Hepatocyte (in vitro differentiated cells): ENCODE results near the gene SNPH. TPM values are rescaled to one million over a fixed set of nuclear protein-coding genes. Genes with fewer than 3 reads are reported as not detected.

Experiments used
- DNase-seq: peaks from one replicate; pipeline ENCODE4 v3.0.0-alpha.2; 2016; ENCODE audit warnings: low spot score
- H2AFZ ChIP-seq: fragments of 200-600 bp; sonication (generic); 2 replicates; pipeline ENCODE4 v1.6.0; 2016; ENCODE audit warnings: antibody characterized with exemption, mild to moderate bottlenecking
- H3K27ac ChIP-seq: fragments of 200-600 bp; sonication (generic); 2 replicates; pipeline ENCODE4 v1.5.1; 2016; ENCODE audit warnings: mild to moderate bottlenecking
- H3K27me3 ChIP-seq: fragments of 200-600 bp; sonication (generic); 2 replicates; pipeline ENCODE4 v1.6.1; 2016
- H3K36me3 ChIP-seq: fragments of 200-600 bp; sonication (generic); replicated peaks from 2 replicates; pipeline ENCODE4 v1.5.1; 2016; ENCODE audit warnings: low read depth; ENCODE audit not compliant: insufficient read depth
- H3K4me1 ChIP-seq: fragments of 200-600 bp; sonication (generic); 2 replicates; pipeline ENCODE4 v1.5.1; 2016; ENCODE audit warnings: mild to moderate bottlenecking, moderate library complexity; ENCODE audit not compliant: insufficient read depth
- H3K4me2 ChIP-seq: fragments of 200-600 bp; sonication (generic); 2 replicates; pipeline ENCODE4 v1.6.0; 2016
- H3K4me3 ChIP-seq: fragments of 200-600 bp; sonication (generic); 2 replicates; pipeline ENCODE4 v1.5.1; 2016; ENCODE audit warnings: mild to moderate bottlenecking
- H3K79me2 ChIP-seq: fragments of 200-600 bp; sonication (generic); 2 replicates; pipeline ENCODE4 v1.6.0; 2017; ENCODE audit warnings: mild to moderate bottlenecking
- H3K9me2 ChIP-seq: fragments of 200-600 bp; sonication (generic); replicated peaks from 2 replicates; pipeline ENCODE4 v1.6.0; 2017; ENCODE audit warnings: mild to moderate bottlenecking; ENCODE audit not compliant: insufficient read depth
- H3K9me3 ChIP-seq: fragments of 200-600 bp; sonication (generic); 2 replicates; pipeline ENCODE4 v1.5.1; 2016; ENCODE audit warnings: low read depth, mild to moderate bottlenecking
- H4K20me1 ChIP-seq: fragments of 200-600 bp; sonication (generic); 2 replicates; pipeline ENCODE4 v1.6.0; 2016; ENCODE audit warnings: mild to moderate bottlenecking; ENCODE audit not compliant: insufficient read depth, poor library complexity, severe bottlenecking
- EZH2 ChIP-seq: fragments of 200-600 bp; sonication (generic); IDR thresholded peaks from 2 replicates; pipeline ENCODE4 v1.6.1; 2016; ENCODE audit warnings: antibody characterized with exemption, mild to moderate bottlenecking, borderline replicate concordance
- EZH2phosphoT487 ChIP-seq: fragments of 200-600 bp; sonication (generic); IDR thresholded peaks from one replicate; pipeline ENCODE4 v1.6.1; 2018; ENCODE audit warnings: antibody characterized with exemption, mild to moderate bottlenecking, low read depth, moderate library complexity; ENCODE audit not compliant: unreplicated experiment, severe bottlenecking
- WGBS: methylation state at CpG from one replicate; pipeline ENCODE4 v1.1.6; 2016; ENCODE audit warnings: low lambda C conversion rate; ENCODE audit errors: missing lambda C conversion rate; 5-methylcytosine and 5-hydroxymethylcytosine counted together
- polyA plus RNA-seq: library from polyadenylated mRNA; unstranded; fragments of >200 nt; fragmentation: Nextera tagmentation; extraction: Ambion mirVana; gene quantifications from 2 replicates; pipeline ENCODE4 v1.2.1, GENCODE V29; 2016
- total RNA-seq: library from RNA; depleted of rRNA; stranded (reverse); fragments of >200 nt; gene quantifications from 2 replicates; pipeline ENCODE4 v1.2.3, GENCODE V29; 2014
- TF ChIP-seq, protein P1 (sequence below): fragments of 200-600 bp; sonication (generic); IDR thresholded peaks from 2 replicates; pipeline ENCODE4 v1.5.1; 2016; ENCODE audit warnings: antibody characterized with exemption, mild to moderate bottlenecking; ENCODE audit not compliant: poor library complexity

Gene SNPH
- total and polyA plus RNA-seq, 2 experiments from 2014 or later, result 2.3 to 3.7 TPM

DNA sequence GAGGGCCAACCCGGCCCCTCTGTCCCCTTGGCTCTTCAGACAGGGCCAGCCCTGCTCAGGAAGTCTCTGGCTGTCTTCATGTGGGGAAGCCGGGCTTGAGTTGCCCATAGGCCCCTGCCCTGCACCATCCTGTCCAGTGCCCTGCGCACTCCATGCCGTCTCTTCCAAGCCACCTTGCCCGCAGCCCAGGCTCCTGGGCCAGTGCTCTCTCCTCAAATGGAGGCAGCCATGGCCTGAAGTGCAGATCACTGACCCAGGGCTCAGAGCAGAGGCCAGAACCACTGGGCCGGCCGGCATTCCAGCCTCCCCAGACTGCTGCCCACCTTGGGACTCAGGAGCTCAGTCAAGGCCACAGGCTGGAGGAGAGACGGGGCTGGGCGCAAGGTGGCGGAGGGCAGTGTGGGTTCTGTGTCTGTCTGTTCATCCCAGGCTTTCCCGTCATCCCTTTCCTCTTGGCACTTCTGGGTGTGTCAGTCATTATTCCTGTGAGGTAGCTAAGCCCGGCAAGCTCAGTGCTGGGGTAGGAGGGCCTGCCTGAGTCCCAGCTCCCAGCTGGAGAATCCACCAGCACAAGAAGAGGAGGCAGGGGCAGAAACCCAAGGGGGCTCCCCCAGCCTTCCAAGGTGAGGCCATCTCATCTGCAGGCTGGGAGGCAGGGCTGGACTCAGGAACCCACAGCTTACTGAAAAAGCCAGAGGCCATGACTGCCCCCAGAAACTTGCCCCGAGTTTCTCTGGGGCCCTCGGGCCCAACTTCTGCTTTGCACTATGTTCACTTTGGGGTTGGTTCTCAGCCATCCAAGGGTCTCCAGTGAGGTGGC lies 40.4 kb downstream of the SNPH start:
- H2AFZ ChIP-seq, result no peak overlapping the region
- no peak overlapping the region for H3K4me2 ChIP-seq
- no peaks in the 10 kb centered on the region for H3K36me3 ChIP-seq
- WGBS, result 91% methylated on average over 14 of the region's 14 CpGs
- H4K20me1 ChIP-seq, result no peaks in the 10 kb centered on the region
- H3K27ac ChIP-seq, result no peak overlapping the region
- H3K9me2 ChIP-seq, result no peaks in the 10 kb centered on the region
- TF ChIP-seq EZH2phosphoT487, result no peak
- TF ChIP-seq EZH2, result no peak
- TF ChIP-seq, protein P1, sequence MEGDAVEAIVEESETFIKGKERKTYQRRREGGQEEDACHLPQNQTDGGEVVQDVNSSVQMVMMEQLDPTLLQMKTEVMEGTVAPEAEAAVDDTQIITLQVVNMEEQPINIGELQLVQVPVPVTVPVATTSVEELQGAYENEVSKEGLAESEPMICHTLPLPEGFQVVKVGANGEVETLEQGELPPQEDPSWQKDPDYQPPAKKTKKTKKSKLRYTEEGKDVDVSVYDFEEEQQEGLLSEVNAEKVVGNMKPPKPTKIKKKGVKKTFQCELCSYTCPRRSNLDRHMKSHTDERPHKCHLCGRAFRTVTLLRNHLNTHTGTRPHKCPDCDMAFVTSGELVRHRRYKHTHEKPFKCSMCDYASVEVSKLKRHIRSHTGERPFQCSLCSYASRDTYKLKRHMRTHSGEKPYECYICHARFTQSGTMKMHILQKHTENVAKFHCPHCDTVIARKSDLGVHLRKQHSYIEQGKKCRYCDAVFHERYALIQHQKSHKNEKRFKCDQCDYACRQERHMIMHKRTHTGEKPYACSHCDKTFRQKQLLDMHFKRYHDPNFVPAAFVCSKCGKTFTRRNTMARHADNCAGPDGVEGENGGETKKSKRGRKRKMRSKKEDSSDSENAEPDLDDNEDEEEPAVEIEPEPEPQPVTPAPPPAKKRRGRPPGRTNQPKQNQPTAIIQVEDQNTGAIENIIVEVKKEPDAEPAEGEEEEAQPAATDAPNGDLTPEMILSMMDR, result no peak
- H3K79me2 ChIP-seq, result no peaks in the 10 kb centered on the region
- H3K4me1 ChIP-seq, result no peaks in the 10 kb centered on the region
- no peak for DNase-seq
- H3K9me3 ChIP-seq, result no peaks in the 10 kb centered on the region
- no peak overlapping the region for H3K4me3 ChIP-seq
- H3K27me3 ChIP-seq, result no peaks in the 10 kb centered on the region

DNA sequence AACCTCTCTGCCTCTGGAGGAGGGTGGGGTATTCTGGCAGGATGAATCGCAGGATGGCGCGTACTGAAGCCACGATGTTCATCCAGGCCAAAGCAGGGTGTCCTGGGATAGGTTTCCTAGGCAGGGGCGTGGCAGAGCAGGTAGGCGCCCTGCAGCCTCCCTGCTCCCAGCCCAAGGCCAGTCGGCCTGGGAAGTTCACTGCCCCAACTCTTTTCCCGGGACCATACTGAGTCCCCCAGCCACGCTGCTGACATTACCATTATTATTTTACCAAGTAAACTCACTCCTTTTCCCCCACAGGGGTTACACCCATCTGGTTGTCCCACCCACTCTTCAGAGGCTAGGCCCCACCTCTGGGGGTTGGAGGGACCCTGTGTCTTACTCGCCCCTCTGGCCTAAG lies 41.1 kb downstream of the SNPH start:
- no peaks in the 10 kb centered on the region for H4K20me1 ChIP-seq
- 94% methylated on average over 10 of the region's 10 CpGs for WGBS
- H3K4me1 ChIP-seq, result no peaks in the 10 kb centered on the region
- no peaks in the 10 kb centered on the region for H3K9me2 ChIP-seq
- H3K36me3 ChIP-seq, result no peaks in the 10 kb centered on the region
- H2AFZ ChIP-seq, result no peak overlapping the region
- TF ChIP-seq EZH2phosphoT487 (no peak), EZH2 (no peak)
- TF ChIP-seq, protein P1, result no peak
- no peaks in the 10 kb centered on the region for H3K9me3 ChIP-seq
- no peak overlapping the region for H3K4me2 ChIP-seq
- no peak for DNase-seq
- H3K27ac ChIP-seq, result no peak overlapping the region
- no peaks in the 10 kb centered on the region for H3K79me2 ChIP-seq
- no peaks in the 10 kb centered on the region for H3K27me3 ChIP-seq
- no peak overlapping the region for H3K4me3 ChIP-seq

DNA sequence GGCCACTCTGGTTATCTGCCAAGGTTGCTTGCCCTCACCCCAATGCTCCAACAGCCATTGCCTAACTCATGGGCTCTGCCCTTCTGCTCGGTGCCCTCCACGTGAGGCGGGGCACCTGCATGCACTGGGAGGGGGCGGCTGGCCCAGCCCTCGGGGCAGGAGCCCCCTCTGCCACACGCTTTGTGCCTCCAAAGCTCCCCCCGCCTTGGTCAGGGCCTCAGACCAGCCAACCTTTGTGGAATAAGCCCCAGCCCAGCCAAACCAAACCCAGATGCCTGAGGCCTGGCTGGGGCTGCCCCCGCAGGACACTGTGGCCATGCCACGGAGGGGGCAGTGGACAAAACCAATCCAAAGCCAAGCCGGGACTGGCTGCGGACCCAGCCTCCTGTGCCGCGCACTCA lies 41.5 kb downstream of the SNPH start:
- Histone ChIP-seq H3K4me1 (no peaks in the 10 kb centered on the region), H3K4me3 (no peak overlapping the region), H3K4me2 (no peak overlapping the region), H3K36me3 (no peaks in the 10 kb centered on the region), H3K79me2 (no peaks in the 10 kb centered on the region), H2AFZ (no peak overlapping the region), H3K9me3 (no peaks in the 10 kb centered on the region), H3K27me3 (no peaks in the 10 kb centered on the region), H3K27ac (no peak overlapping the region), H4K20me1 (no peaks in the 10 kb centered on the region), H3K9me2 (no peaks in the 10 kb centered on the region)
- no peak for DNase-seq
- 96% methylated on average over 13 of the region's 13 CpGs for WGBS
- TF ChIP-seq, protein P1, result no peak
- no peak for TF ChIP-seq EZH2phosphoT487
